HG03575 (cell line): Measurements from ENCODE around the gene ARMC5.
A peak's percentile ranks its signal among the peaks of the same experiment; 100 is the strongest.
"Not testable (repeated sequence)": the region's sequence is repeated elsewhere in the genome, so short reads cannot be mapped to it uniquely, and the experiment has no call there.

Experiments used
- ATAC-seq: cut with Tn5 transposase; IDR thresholded peaks from one replicate; pipeline ENCODE4 v1.9.1; 2021; ENCODE audit not compliant: unreplicated experiment, insufficient number of reproducible peaks, low FRiP score; ENCODE audit errors: extremely low read depth

ARMC5 gene, protein sequence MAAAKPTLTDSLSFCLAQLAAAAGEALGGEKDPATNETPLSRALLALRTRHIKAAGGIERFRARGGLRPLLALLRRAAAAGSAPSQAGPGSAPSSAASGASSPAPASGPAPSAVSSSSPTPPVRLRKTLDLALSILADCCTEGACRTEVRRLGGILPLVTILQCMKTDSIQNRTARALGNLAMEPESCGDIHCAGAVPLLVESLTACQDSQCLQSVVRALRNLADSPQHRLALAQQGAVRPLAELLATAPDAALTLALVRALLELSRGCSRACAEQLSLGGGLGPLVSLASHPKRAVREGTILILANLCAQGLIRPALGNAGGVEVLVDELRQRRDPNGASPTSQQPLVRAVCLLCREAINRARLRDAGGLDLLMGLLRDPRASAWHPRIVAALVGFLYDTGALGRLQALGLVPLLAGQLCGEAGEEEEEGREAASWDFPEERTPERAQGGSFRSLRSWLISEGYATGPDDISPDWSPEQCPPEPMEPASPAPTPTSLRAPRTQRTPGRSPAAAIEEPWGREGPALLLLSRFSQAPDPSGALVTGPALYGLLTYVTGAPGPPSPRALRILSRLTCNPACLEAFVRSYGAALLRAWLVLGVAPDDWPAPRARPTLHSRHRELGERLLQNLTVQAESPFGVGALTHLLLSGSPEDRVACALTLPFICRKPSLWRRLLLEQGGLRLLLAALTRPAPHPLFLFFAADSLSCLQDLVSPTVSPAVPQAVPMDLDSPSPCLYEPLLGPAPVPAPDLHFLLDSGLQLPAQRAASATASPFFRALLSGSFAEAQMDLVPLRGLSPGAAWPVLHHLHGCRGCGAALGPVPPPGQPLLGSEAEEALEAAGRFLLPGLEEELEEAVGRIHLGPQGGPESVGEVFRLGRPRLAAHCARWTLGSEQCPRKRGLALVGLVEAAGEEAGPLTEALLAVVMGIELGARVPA

DNA sequence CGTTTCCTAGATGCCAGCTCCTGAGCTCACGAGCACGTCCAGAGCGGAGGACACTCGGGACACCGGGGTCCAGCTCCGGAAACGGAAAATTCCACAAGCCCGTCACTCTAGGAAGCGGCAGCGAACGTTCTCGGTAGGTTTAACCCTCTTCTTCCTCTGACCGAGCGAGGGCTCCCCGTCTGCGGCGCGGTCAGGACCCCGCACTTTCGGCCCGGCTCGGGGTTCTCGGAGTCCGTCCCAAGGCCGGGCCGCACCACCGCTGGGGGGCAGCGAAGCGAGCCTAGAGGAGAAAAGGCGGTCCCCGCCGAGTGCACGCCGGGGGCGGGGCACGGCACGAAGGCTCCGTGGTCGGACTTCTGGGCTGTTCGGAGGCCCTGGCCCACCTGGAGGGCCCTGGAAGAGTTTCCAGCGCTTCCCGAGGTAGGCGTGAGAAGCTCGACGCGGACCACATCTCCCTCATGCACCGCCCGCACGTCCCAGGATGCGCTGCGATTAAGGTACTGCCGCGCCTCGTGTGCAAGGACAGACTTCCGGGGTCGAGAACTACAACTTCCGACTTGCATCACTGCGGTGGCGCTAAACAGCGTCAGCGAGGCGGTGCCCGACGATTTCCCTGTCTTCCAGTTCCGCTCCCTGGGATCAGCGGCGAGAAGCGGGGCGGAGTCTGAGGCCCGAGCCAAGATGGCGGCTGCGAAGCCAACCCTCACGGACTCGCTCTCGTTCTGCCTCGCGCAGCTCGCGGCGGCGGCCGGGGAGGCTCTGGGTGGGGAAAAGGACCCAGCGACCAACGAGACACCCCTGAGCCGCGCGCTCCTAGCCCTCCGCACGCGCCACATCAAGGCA, at the start of gene ARMC5:
Gene ARMC5, plus strand, starts transcription at position 658 of the 843 bp plus-strand sequence. Its CDS starts 24 bp downstream, at position 682.
- ATAC-seq, result peak; percentile 45

DNA sequence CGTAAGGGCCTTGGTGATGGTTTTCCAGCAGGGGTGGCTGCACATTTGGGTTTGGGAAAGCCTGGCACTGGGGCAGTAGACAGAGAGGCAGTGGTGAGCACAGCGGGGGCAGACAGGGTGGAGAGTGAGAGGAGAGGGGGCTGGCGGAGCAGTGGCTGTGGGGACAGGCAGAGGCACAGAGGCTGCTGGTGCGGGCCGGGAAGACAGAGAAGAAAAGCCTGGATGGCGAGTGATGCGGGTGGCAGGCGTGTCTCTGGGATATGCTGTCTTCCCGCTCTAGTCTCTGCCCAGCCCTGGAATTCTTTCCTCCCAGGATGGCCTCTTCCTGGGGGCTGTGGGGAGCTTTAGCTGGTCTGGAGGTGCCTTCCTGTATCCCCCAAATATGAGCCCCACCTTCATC, 49.2 kb upstream of the ARMC5 start:
- no peak for ATAC-seq

DNA sequence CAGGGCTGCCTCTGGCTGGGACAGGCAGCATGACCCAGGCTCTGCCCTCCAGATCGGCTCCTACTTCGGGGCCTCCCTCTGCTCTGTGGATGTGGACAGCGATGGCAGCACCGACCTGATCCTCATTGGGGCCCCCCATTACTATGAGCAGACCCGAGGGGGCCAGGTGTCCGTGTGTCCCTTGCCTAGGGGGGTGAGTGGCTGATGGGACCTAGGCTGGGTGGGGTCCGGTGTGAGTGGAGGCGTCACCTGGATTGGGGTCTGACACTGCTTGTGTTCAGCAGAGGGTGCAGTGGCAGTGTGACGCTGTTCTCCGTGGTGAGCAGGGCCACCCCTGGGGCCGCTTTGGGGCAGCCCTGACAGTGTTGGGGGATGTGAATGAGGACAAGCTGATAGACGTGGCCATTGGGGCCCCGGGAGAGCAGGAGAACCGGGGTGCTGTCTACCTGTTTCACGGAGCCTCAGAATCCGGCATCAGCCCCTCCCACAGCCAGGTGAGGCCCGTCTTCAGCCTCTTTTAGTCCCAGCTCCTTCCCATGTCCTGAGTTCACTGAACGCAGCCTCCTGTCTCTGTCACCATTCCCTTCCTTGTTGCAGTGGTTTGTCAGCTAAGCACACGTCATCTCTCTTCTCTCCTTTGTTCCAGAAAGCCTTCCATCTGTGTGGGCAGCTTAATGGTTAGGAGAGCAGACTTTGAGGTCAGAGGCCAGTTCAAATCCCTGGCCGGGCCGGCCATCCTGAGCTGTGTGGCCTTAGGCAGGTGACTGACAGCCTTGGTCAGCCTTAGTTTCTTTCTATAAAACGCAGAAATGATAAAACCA, 48.1 kb upstream of the ARMC5 start:
- no peak for ATAC-seq

DNA sequence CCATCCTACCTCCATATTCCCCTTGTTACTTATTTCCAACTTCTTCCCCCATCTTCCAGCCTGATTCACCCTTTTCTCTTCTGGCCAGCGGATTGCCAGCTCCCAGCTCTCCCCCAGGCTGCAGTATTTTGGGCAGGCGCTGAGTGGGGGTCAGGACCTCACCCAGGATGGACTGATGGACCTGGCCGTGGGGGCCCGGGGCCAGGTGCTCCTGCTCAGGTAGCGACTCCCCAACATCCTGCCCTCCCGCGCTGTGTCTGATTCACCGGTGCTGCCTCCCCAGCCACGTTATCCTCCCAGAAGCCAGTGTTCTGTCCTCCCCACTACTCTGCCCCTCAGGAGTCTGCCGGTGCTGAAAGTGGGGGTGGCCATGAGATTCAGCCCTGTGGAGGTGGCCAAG, 46.6 kb upstream of the ARMC5 start:
- ATAC-seq, result no peak

DNA sequence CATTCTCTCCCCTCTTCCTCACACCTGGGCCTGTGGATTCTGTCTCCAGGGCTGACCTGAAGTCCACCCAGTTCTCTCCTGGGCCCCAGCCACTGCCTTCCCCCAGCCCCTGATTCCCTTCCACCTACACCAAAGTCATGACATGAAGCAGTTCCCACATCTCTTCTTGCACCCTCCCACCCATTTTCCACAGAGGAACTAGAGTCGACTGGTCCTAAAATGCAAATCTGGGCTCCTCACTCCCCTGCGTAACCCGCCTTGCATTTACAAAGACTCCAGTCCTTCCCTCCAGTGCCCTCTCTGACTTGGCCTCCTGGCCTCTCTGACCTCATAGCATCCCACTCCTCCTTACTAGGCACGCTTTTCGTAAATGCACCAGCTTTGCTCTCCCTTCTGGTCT, 45.9 kb upstream of the ARMC5 start:
- ATAC-seq, result no peak

DNA sequence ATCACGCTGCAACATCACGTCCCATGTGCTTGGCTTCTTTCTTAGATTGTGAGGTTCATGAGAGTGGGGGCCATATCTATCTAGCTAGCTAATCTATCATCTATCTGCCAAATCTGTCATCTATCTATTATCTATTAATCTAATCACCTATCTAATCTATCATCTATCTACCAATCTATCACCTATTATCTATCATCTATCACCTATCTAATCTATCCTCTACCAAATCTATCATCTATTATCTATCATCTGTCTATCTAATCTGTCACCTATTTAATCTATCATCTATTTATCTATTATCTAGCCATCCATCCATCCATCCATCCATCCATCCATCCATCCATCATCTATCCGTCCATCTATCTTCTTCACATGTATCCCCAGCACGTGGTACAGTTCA, 45.4 kb upstream of the ARMC5 start:
- ATAC-seq, result no peak

DNA sequence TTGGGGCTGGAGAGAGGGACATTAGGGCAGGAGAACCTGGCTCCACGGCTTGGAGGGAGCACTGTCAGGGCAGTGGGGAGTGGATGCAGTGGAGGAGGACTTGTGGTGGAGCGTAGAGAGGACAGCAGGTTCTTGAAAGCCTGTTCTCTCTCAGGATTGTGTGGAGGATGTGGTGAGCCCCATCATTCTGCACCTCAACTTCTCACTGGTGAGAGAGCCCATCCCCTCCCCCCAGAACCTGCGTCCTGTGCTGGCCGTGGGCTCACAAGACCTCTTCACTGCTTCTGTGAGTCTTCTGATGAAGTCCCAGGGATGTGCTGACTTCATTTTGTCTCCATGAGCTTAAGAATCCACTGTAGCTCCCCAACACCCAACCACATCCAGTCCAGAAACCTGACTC, 44.6 kb upstream of the ARMC5 start:
- no peak for ATAC-seq

DNA sequence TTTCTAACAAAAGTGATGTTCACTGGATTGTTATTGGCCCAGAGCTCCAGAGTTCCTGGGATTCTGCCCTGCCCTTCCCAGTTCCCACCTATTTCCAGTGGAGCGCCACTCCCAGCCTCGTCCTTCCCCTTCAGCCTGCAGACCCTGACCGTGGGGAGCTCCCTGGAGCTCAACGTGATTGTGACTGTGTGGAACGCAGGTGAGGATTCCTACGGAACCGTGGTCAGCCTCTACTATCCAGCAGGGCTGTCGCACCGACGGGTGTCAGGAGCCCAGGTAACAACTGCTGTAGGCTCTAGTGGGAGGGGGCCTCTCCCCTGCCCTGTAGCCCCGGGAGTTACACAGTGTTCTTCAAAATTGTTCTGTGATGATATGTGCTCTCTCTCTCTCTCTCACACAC, 42.9 kb upstream of the ARMC5 start:
- ATAC-seq, result no peak

DNA sequence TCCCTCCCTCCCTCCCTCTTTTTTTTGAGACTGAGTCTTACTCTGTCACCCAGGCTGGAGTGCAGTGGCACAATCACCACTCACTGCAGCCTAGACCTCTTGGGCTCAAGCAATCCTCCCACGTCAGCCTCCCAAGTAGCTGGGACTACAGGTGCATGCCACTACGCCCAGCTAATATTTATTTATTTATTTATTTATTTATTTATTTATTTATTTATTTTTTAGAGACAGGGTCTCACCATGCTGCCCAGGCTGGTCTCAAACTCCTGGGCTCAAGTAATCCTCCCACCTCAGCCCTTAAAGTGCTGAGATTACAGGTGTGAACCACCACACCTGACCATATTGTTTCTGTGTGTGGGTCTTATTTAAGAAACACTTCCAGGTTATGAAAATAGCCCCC, 42.3 kb upstream of the ARMC5 start:
- ATAC-seq, result not testable (repeated sequence)

DNA sequence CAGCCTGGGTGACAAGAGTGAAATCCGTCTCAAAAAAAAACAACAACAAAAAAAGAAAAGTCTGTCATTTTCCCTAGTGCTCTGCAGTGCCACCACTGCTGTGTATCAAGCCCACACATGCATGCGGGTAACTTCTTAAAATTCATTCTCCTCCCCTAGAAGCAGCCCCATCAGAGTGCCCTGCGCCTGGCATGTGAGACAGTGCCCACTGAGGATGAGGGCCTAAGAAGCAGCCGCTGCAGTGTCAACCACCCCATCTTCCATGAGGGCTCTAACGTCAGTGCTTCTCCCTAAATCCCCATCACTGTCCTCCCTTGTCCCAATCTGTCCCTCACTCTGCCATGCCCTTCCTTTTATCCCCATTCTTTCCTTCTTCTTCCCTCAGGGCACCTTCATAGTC, 41.4 kb upstream of the ARMC5 start:
- no peak for ATAC-seq

DNA sequence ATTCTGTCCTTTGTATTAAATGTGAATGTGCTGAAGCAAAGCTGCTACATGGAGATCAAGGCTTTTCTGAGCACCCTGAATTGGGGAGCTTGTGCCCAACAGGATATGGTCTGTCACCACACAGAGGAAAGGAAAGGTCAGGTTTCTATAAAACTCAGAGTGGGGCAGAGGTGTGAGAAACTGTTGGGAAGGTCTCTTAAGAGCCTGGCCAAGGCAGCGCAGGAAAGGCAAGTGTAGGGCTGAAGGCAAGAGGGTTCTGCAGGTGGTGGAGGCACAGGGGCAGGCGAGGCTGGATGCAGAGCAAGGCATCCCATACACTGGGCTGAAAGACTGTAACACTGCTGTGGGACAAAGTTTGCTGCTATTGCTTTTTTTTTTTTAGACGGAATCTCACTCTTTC, 39.3 kb upstream of the ARMC5 start:
- no peak for ATAC-seq

DNA sequence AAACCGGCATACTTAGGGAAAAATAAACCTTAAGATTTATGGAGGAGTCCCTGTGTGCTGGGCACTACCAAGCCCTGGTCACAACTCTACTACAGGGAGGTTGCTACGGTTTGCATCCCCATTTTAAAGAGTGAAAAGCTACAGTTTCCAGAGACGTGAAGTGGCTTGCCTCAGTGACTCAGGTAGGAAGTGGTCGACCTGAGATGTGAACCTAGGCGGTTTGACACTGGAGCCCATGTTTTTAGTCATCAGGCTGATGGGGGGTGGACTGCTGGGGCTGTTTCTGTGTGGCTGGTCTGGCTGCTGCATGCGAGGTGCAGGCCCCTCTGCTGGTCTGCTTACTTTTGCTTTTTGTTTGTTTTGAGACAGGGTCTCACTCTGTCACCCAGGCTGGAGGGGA, 37.7 kb upstream of the ARMC5 start:
- ATAC-seq, result no peak

DNA sequence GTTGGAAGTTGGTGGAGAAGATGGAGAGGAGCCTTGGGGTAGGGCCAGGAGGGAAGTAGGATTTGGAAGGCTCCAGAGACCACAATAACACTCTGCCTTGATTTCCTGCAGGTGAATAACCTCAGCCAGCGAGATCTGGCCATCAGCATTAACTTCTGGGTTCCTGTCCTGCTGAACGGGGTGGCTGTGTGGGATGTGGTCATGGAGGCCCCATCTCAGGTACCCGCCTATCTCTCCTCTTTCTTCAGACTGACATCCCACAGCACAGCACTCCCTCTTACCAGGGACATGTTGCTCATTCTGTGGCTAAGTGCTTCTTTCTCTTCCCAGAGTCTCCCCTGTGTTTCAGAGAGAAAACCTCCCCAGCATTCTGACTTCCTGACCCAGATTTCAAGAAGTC, 36.1 kb upstream of the ARMC5 start:
- ATAC-seq, result no peak

DNA sequence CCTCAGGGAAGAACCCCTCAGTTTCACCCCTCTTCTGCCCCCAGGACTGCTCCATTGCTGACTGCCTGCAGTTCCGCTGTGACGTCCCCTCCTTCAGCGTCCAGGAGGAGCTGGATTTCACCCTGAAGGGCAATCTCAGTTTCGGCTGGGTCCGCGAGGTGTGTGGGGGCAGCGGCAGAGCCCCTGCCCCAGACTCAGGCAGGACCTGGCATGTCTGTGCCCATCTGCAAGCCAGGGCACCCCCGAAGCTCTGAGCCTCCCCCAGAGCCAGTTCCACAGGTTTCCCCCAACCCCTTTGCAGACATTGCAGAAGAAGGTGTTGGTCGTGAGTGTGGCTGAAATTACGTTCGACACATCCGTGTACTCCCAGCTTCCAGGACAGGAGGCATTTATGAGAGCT, 35.5 kb upstream of the ARMC5 start:
- no peak for ATAC-seq

DNA sequence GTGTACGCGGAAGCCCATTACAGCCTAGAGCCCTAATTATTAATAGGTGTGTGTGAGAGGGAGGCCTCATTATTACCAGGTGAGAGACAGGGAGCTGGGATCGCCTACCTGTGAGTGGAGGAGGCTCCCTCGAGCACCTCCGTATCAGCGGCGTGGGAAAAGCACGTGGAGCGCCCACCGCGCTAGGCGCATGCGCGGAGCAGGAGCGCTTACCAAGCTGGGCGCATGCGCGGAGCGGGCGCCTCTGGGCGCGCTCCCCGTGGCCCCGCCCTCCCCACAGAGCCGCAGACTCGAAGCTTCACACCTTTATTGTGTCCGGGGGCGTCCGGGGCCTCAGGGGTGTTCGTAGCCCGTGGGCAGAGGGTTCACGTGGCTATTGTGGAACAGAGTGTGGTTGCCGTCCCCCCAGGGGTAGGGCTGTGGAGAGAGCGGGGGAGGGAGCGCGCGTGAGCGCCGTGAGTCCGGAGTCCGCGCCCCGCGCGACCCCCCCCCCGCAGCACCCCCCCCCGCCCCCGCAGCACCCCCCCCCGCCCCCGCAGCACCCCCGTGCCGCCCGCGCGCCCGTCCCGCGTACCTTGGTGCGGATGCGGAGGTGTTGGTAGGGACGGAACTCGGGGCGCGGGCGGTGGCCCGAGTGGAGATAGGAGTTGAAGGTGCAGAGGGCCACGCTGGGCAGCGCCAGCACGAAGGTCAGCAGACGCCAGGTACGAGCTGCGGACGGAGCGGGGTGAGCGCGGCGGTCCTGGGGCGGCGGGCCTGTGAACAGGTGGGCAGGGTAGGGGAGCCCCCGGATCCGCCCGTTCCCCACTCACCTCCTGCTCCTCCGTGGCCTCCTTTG, 31.6 kb upstream of the ARMC5 start:
- ATAC-seq, result no peak

DNA sequence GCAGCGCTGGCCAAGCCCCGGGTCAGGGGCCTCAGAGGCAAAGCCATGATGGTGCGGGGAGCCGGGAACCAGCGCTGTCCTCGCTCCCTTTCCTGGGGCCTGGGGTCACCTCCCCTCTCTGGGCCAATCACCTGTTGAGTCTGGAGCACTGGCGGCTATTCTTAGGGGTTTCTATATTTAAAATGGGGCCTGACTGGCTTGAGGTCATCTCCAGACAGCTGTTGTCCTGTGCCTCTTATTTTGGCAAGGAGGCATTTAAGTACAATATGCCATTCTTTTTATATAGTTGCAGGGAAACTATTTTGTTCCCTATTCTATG, 31.1 kb upstream of the ARMC5 start, which contains the start of gene COX6A2:
Gene COX6A2, minus strand, starts transcription at position 82 of the 319 bp plus-strand sequence. Its CDS starts 35 bp downstream, at position 47.
- ATAC-seq, result no peak

DNA sequence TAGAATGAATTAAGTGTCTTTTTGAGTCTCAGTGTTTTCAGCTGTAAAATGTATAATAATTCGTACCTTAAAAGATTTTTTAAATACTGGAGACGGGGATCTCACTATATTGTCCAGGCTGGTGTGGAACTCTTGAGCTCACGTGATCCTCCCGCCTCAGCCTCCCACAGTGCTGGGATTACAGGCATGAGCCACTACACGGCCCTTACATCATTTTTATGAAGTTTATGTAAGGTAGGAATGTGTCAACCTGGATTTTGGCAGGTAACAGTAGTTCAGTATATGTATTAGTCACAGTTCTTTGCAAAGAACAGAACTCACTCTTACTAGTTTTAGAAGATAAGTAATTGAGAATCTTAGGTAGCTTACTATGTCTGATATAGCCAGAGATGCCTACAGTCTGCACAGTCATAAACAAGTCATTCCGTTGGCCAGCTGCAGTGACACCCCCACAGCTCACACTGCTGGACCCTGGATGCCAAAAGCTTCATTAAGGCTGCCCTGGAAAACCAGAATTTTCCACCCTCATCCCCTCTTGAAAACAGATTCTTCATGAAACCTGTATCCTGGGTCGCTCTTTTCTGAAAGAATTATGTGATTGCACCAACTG, 30.6 kb upstream of the ARMC5 start:
- no peak for ATAC-seq
